NK-92 treated with Interleukin-12 subunit alpha and Interleukin-12 subunit beta, amount 100 ng/mL, for 24 hours (cell line): ENCODE results near the gene RARG.
"Not testable (repeated sequence)": the region's sequence is repeated elsewhere in the genome, so short reads cannot be mapped to it uniquely, and the experiment has no call there.

Experiments used
- DNase-seq: peaks from one replicate; lab custom pipeline; 2025; lab: John Stamatoyannopoulos, UW

Gene RARG

GRCh38 chr12:53191096-53191884 is 40.7 kb downstream of the RARG start:
- DNase-seq, result no peak

GRCh38 chr12:53190108-53190729 is 41.8 kb downstream of the RARG start:
- no peak for DNase-seq

- no peak for DNase-seq
Measured at GRCh38 chr12:53187145-53187899, 44.7 kb downstream of the RARG start.

DNA sequence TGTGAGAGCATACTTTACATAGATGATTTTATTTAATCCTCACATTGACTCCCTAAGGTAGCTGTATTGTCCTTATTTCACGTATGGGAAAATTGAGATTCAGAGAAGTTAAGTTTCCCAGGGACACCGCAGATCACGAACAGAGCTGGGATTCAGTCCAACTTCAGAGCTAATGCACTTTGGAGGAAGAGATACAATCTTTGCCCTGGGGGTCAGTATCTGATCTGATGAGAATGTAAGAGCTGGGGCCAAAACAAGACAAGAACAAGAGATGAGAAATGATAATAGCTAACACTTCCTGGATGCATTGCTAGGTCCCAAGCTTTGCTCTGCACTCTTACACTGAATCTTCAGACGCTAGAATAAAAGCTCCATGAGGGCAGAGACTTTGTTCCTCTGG is 45.3 kb downstream of the RARG start:
- no peak for DNase-seq

GRCh38 chr12:53185582-53186153 is 46.3 kb downstream of the RARG start:
- no peak for DNase-seq

- DNase-seq, result no peak
Measured at GRCh38 chr12:53184828-53185227, 47.2 kb downstream of the RARG start.

GRCh38 chr12:53182903-53183302 is 49.1 kb downstream of the RARG start:
- DNase-seq, result no peak

DNA sequence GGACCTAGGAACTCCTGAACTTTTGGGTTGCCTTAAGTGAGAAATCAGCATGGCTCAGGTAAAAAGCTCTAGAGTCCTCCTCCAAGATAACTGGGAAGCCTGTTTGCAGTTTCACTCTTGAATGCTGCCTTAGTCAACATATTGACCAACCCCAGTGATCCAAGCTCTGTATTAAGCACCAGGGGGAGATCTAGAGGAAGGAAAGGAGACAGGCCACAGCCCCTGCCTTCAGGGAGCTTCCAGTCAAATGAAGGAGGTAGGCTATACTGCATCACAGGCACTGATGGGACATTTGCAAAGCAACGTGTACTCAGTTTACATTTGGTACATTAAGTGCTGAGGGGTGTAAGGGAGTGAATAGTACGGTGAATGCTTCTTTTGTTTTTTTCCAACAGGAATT is 50.1 kb downstream of the RARG start:
- no peak for DNase-seq

DNA sequence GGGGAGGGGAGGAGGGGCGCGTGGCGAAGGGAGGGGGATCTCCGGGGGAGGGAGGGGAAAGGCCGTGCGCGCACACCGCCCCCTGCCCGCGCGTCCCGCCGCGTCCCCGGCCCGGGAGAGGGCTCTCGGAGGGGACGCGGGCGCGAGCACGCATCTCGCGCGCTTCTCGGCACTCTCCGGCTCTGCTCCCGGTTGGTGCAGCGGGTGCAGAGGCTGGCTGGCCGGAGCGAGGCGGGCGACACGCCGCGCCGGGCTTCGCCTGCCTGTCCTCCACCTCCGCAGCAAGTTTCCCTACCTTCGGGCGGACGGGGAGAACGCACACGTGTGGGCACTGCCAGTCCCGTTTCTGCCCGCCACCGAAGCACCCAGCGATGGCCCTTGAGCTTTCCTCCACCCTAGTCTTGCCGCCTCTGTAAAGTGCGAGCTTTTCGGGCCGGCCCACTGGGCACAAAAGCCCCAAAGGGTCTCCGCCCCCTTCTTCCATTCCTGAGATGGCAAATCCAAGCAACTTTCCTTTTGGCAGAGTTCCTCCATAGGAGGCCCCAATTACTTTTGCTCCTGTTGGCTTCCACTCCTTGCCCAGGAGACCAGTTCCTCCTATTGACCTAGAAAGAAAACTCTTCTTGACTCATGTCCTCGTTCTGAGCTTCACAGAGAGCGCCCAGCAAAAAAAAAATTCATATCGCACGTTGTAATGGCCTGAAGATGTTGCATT is 50.9 kb downstream of the RARG start:
- DNase-seq, result peak; percentile 84

GRCh38 chr12:53180220-53180930 is 51.6 kb downstream of the RARG start, which contains the start of the genes CSAD and ZNF740:
TSS of gene CSAD (minus strand) at chr12:53180925. CDS start at chr12:53173470, 7,455 bp downstream.
TSS of gene ZNF740 (plus strand) at chr12:53180722. CDS start at chr12:53181984, 1,262 bp downstream.
- DNase-seq, result peak; percentile 95

GRCh38 chr12:53179687-53180219 is 52.3 kb downstream of the RARG start:
- DNase-seq, result no peak

- DNase-seq, result not testable (repeated sequence)
Measured at GRCh38 chr12:53178803-53179202, 53.2 kb downstream of the RARG start.

DNA sequence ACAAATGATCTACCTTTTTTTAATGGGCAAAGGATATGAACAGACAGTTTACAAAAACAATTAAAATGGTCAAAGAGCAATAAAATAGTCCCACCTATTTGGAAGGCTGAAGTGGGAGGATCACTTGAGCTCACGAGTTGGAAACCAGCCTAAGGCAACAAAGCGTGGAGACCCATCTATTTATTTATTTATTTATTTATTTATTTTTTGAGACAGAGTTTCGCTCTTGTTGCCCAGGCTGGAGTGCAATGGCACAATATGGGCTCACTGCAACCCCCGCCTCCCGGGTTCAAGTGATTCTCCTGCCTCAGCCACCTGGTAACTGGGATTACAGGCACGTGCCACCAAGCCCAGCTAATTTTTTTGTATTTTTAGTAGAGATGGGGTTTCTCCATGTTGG is 54.6 kb downstream of the RARG start:
- not testable (repeated sequence) for DNase-seq

GRCh38 chr12:53176750-53177149 is 55.3 kb downstream of the RARG start:
- no peak for DNase-seq

DNA sequence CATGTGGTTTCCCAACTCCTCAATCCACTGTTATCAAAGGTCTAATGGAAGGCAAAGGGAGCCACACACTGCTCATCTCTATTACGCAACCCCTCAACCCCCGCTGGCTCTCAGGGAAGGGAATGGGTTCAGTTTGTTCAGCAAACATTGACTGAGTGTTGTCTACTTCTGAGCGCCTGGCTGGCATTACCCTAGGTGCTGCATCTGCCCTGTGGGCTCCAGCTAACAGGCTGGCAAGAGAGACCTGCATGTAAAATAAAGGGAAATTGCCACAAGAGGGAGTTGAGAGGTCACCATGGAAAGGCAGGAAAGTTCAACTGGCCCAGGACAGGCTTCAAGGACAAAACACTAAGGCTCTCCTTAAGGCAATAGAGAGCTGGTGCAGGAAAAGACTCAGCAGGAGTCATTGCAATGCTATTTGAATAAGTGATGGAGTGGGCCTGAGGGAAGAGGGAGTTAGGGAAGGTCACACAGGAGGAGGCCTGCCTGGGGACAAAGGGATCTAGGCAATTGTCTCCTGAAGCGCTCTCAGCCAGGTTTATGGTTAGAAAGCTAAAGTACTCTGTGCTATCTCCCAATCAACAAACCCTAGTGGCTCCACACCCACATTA is 57.0 kb downstream of the RARG start:
- DNase-seq, result no peak

DNA sequence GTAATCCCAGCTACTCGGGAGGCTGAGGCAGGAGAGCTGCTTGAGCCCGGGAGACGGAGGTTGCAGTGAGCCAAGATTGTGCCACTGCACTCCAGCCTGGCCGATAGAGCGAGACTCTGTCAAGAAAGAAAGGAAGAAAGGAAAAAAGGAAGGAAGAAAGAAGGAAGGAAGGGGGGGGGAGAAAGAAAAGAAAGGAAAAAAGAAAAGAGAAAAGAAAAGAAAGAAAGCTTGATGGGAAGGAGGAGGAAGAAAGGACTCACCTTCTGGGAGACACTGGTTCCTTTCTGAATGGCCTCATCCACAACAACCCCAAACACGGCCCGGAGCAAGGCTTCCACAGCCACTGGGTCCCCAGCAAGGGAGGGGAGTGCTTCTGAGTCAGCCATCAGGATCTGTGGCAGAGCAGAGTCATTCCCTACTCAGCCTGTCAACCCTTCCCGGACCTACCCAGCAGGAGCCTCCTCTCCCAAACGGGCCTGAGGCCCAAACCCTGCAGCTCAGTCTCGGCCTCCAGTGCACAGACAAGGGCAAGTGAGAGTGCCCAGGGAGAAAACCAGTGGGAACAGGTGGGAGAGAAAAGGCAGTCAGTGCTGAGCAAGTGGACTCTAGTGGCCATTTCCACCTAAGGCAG is 58.8 kb downstream of the RARG start:
- no peak for DNase-seq

- no peak for DNase-seq
Measured at GRCh38 chr12:53172352-53172751, 59.7 kb downstream of the RARG start.

GRCh38 chr12:53171725-53172329 is 60.2 kb downstream of the RARG start:
- DNase-seq, result no peak
